K562 (cell line): ENCODE results near the gene TMED8. TPM values are rescaled to one million over a fixed set of nuclear protein-coding genes. Genes with fewer than 3 reads are reported as not detected.
A peak's percentile ranks its signal among the peaks of the same experiment; 100 is the strongest.

Experiments used
- ATAC-seq: fragments of 200-7000 bp; cut with Tn5 transposase; 3 replicates; pipeline ENCODE4 v1.9.1; 2020; ENCODE audit warnings: moderate library complexity
- BruUV-seq: library from RNA; stranded (reverse); fragments of 400-500 nt; replicated peaks from 2 replicates; lab custom pipeline; 2021; lab: Mats Ljungman, UMichigan
- CTCF ChIA-PET: fragments of 300-600 bp; formaldehyde crosslinking; extraction: SDS; loops from one replicate; lab custom pipeline; 2021; ENCODE audit warnings: low intra/inter-chr PET ratio; lab: Yijun Ruan, JAX
- POLR2A ChIA-PET: fragments of 300-600, 350-650 bp; sonication (Branson Sonifier 250); formaldehyde crosslinking; extraction: SDS; loops from one replicate; lab custom pipeline; 2021; ENCODE audit warnings: antibody characterized with exemption, inconsistent platforms; lab: Yijun Ruan, JAX
- DNase-seq, 4 experiments: peaks; one replicate each; pipeline versions ENCODE4 v3.0.0 to v3.0.0-alpha.2; 2011 to 2018; ENCODE audit warnings: low spot score in 3 of 4, mixed read lengths in 3 of 4; ENCODE audit errors: extremely low read depth in 1 of 4
- FAIRE-seq: peaks from 2 replicates; lab custom pipeline; 2011; peaks lifted over from hg19 to GRCh38; lab: Jason Lieb, UNC
- H2AFZ ChIP-seq: 2 replicates; pipeline ENCODE4 v1.6.0; 2011; ENCODE audit warnings: low read depth, low read length, control low read depth, inconsistent platforms
- H3K27ac ChIP-seq: fragments of 200-600 bp; 3 replicates; pipeline ENCODE4 v1.8.0; 2011; ENCODE audit warnings: low read depth, mild to moderate bottlenecking, control low read depth, inconsistent platforms, low read length, moderate library complexity, mixed read lengths; ENCODE audit errors: extremely low read depth
- H3K27me3 ChIP-seq, 2 experiments: fragments of 300-600 bp in 1 of 2; 2 replicates in 1 of 2; 3 replicates in 1 of 2; pipeline versions ENCODE4 v1.6.0 to v1.8.0; 2011; ENCODE audit warnings: inconsistent platforms in 2 of 2, low read length in 2 of 2, mild to moderate bottlenecking in 1 of 2, mixed read lengths in 1 of 2, moderate library complexity in 1 of 2; ENCODE audit not compliant: control insufficient read depth in 2 of 2, insufficient read depth in 2 of 2
- H3K36me3 ChIP-seq: fragments of 300-600 bp; 3 replicates; pipeline ENCODE4 v1.8.0; 2011; ENCODE audit warnings: mild to moderate bottlenecking, low read length, inconsistent platforms; ENCODE audit not compliant: control insufficient read depth, insufficient read depth
- H3K4me1 ChIP-seq, 2 experiments: fragments of 200-600 bp in 1 of 2; replicated peaks in 1 of 2; 2 replicates in 1 of 2; 3 replicates in 1 of 2; pipeline versions ENCODE4 v1.5.1 to v1.8.0; 2011; ENCODE audit warnings: inconsistent platforms in 2 of 2, low read length in 2 of 2, mild to moderate bottlenecking in 1 of 2, mixed read lengths in 1 of 2, moderate library complexity in 1 of 2; ENCODE audit not compliant: control insufficient read depth in 2 of 2, insufficient read depth in 2 of 2
- H3K4me2 ChIP-seq: 2 replicates; pipeline ENCODE4 v1.6.1; 2011; ENCODE audit warnings: low read length, control low read depth, inconsistent platforms, mixed read lengths; ENCODE audit not compliant: insufficient read depth
- H3K4me3 ChIP-seq: fragments of 200-600 bp; sonication (generic), shearing (Covaris generic); 2 replicates; pipeline ENCODE4 v1.5.1; 2016; ENCODE audit warnings: control low read depth, inconsistent platforms
- H3K79me2 ChIP-seq: fragments of 200-600 bp; 3 replicates; pipeline ENCODE4 v1.8.0; 2011; ENCODE audit warnings: low read length, inconsistent platforms; ENCODE audit not compliant: control insufficient read depth, insufficient read depth
- H3K9ac ChIP-seq, 2 experiments: 2 replicates each; pipeline versions ENCODE4 v1.6.0 to v1.6.1; 2011; ENCODE audit warnings: low read depth in 2 of 2, low read length in 2 of 2, control low read depth in 1 of 2, inconsistent platforms in 1 of 2, mild to moderate bottlenecking in 1 of 2, mixed read lengths in 1 of 2; ENCODE audit not compliant: insufficient read depth in 1 of 2
- H3K9me1 ChIP-seq: one replicate; pipeline ENCODE4 v1.6.0; 2011; ENCODE audit warnings: inconsistent platforms, mild to moderate bottlenecking, low read length, moderate library complexity; ENCODE audit not compliant: control insufficient read depth, insufficient read depth
- H3K9me3 ChIP-seq: replicated peaks from 2 replicates; pipeline ENCODE4 v1.5.1; 2011; ENCODE audit warnings: low read depth, low read length, inconsistent platforms; ENCODE audit not compliant: control insufficient read depth, insufficient read depth
- H4K20me1 ChIP-seq: replicated peaks from 2 replicates; pipeline ENCODE4 v1.6.1; 2011; ENCODE audit warnings: low read length, inconsistent platforms, mixed read lengths; ENCODE audit not compliant: control insufficient read depth, insufficient read depth
- ARID1B ChIP-seq: fragments of 450-650 bp; IDR thresholded peaks from 2 replicates; pipeline ENCODE4 v1.6.1; 2016; ENCODE audit warnings: antibody characterized with exemption, mild to moderate bottlenecking, inconsistent platforms
- MCM5 ChIP-seq: fragments of 450-650 bp; IDR thresholded peaks from 2 replicates; pipeline ENCODE4 v1.6.1; 2016; ENCODE audit warnings: low read depth
- MEIS2 ChIP-seq: fragments of 450-650 bp; IDR thresholded peaks from 2 replicates; pipeline ENCODE4 v1.6.1; 2014; ENCODE audit warnings: mild to moderate bottlenecking; ENCODE audit not compliant: partially characterized antibody
- NFXL1 ChIP-seq: fragments of 450-650 bp; formaldehyde crosslinking; IDR thresholded peaks from 2 replicates; pipeline ENCODE4 v1.4.0; 2021; ENCODE audit warnings: mild to moderate bottlenecking
- SETDB1 ChIP-seq: IDR thresholded peaks from one replicate; pipeline ENCODE4 v1.6.1; 2012; ENCODE audit warnings: low read length, control low read depth, inconsistent platforms
- SP2 ChIP-seq: IDR thresholded peaks from 2 replicates; pipeline ENCODE4 v1.6.1; 2011; ENCODE audit warnings: mild to moderate bottlenecking, low read depth, low read length, moderate library complexity; ENCODE audit not compliant: poor library complexity, severe bottlenecking; ENCODE audit errors: extremely low read depth
- VEZF1 ChIP-seq: fragments of 200-800 bp; sonication (Bioruptor generic); IDR thresholded peaks from 2 replicates; pipeline ENCODE4 v1.6.1; 2017; ENCODE audit warnings: missing genetic modification characterization, missing compliant biosample characterization
- ZNF699 ChIP-seq: fragments of 250-450 bp; sonication (Bioruptor Pico); IDR thresholded peaks from 2 replicates; pipeline ENCODE4 v1.8.0; 2021; ENCODE audit warnings: mild to moderate bottlenecking, moderate library complexity; ENCODE audit not compliant: insufficient replicate concordance
- ZNF77 ChIP-seq: fragments of 250-450 bp; sonication (Bioruptor Pico); IDR thresholded peaks from 2 replicates; pipeline ENCODE4 v1.5.0; 2020
- WGBS: fragments of 100-300 bp; shearing (Covaris generic); methylation state at CpG from one replicate; pipeline ENCODE4 v1.1.6; 2016; ENCODE audit warnings: low coverage, mixed read lengths; ENCODE audit not compliant: insufficient coverage; ENCODE audit errors: missing lambda C conversion rate; 5-methylcytosine and 5-hydroxymethylcytosine counted together
- in situ Hi-C: fragments of 300-500 bp; cut with MboI; formaldehyde crosslinking; loops from 4 replicates; pipeline ENCODE4 v1.15.0; 2018; ENCODE audit warnings: inconsistent platforms, mixed read lengths
- intact Hi-C: fragments of 100-400 bp; cut with micrococcal nuclease; formaldehyde crosslinking; loops from 2 replicates; pipeline ENCODE4 v1.14.2; 2022
- polyA plus RNA-seq, 8 experiments: library from polyadenylated mRNA; depleted of rRNA in 4 of 8; stranded (reverse) in 5 of 8; unstranded in 3 of 8; fragments of >200 nt; fragmentation: Nextera tagmentation in 2 of 8; fragmentation: Illumina TruSeq in 1 of 8; extraction: Ambion mirVana in 2 of 8; extraction: Trizol in 1 of 8; gene quantifications; 2 replicates each; pipeline versions ENCODE4 v1.2.1 to v1.2.3, GENCODE V29; 2011 to 2014; ENCODE audit warnings: inconsistent platforms in 1 of 8, missing spikeins in 1 of 8
- total RNA-seq, 7 experiments: library from RNA; depleted of rRNA in 6 of 7; stranded (reverse); fragments of >200 nt in 6 of 7; fragmentation: Illumina TruSeq in 2 of 7; extraction: Trizol in 2 of 7; gene quantifications; 2 replicates each; pipeline versions ENCODE4 v1.2.1 to v1.2.3, GENCODE V29; 2011 to 2021; ENCODE audit warnings: low replicate concordance in 1 of 7

TMED8 gene
- total and polyA plus RNA-seq, 9 of the 15 experiments (the other 6 are each of a cell fraction or from before 2014, with no cell fraction given) = 3.3 to 17.4 (median 12.0) TPM

GRCh38 chr14:77344377-77344996 is 32.4 kb downstream of the TMED8 start (continued):
- no peak for TF ChIP-seq ARID1B
- TF ChIP-seq SP2 = no peak
- no peak for TF ChIP-seq ZNF77 (CRISPR knock-in tag)
- TF ChIP-seq ZNF699 = no peak
- no peak for TF ChIP-seq NFXL1 (CRISPR knock-in tag)
- TF ChIP-seq SETDB1 = no peak
- TF ChIP-seq, all 486 proteins: peak for 0

GRCh38 chr14:77343662-77344061 is 33.2 kb downstream of the TMED8 start:
- no peak for DNase-seq
- H3K27ac ChIP-seq = no peak overlapping the region
- no peaks in the 10 kb centered on the region for H3K27me3 ChIP-seq
- H2AFZ ChIP-seq = no peak overlapping the region
- BruUV-seq = no TSS peak
- in situ Hi-C loops = no loop called here
- no peaks in the 10 kb centered on the region for H4K20me1 ChIP-seq
- H3K79me2 ChIP-seq = no peaks in the 10 kb centered on the region
- H3K36me3 ChIP-seq = peaks cover 32% of the 10 kb centered on the region; the same call in 2 of the 3 replicates
- ChIA-PET CTCF (no interaction called here), POLR2A (interaction anchor here (1.3 to 1.7 kb wide), 2 partner anchors 10 to 11 kb away, joined by 3 to 4 read pairs; no protein-coding TSS in a partner anchor)
- H3K9ac ChIP-seq = no peak overlapping the region
- intact Hi-C loops = no loop called here
- ATAC-seq = no peak
- no peak overlapping the region for H3K4me3 ChIP-seq
- 3% methylated on average over 2 of the region's 2 CpGs for WGBS
- H3K4me2 ChIP-seq = no peak overlapping the region
- H3K4me1 ChIP-seq = peaks cover 0 to 13% of the 10 kb centered on the region in 2 experiments; a peak in 3 of 5 replicates
- no peaks in the 10 kb centered on the region for H3K9me1 ChIP-seq
- no peak for FAIRE-seq
- H3K9me3 ChIP-seq = no peaks in the 10 kb centered on the region
- peak; percentile 2 for TF ChIP-seq MEIS2
- no peak for TF ChIP-seq VEZF1
- TF ChIP-seq MCM5 = no peak
